Peyer's patch (tissue), 4 donors: ENCODE measurements around the gene FRG2C.
A peak's percentile ranks its signal among the peaks of the same experiment; 100 is the strongest.
"Not testable (repeated sequence)": the region's sequence is repeated elsewhere in the genome, so short reads cannot be mapped to it uniquely, and the experiment has no call there.

Experiments
- CTCF ChIP-seq, 6 experiments: fragments of 450-650 bp in 4 of 6; fragments of 200-600 bp in 2 of 6; sonication (generic) in 1 of 6; IDR thresholded peaks; one replicate each; pipeline ENCODE4 v1.5.1; 2017 to 2019; ENCODE audit warnings: antibody characterized with exemption in 6 of 6, mild to moderate bottlenecking in 3 of 6, moderate library complexity in 1 of 6
- POLR2A ChIP-seq, 2 donors: fragments of 450-650 bp; IDR thresholded peaks; one replicate each; pipeline ENCODE4 v1.5.1; 2017; ENCODE audit warnings: antibody characterized with exemption in 2 of 2, mild to moderate bottlenecking in 2 of 2, moderate library complexity in 2 of 2

GRCh38 chr3:75643031-75643800 is 20.9 kb upstream of the FRG2C start:
- peak in 3 of 6 experiments; percentile 34 to 64 (median 59) for TF ChIP-seq CTCF (IDR thresholded peaks at IDR 0.05)
- not testable (repeated sequence) for TF ChIP-seq POLR2A (IDR thresholded peaks at IDR 0.05)
